Globus pallidus (tissue), 1 donor: ENCODE measurements around the gene EPHA1.

ENCODE experiments used
- DNase-seq: peaks from one replicate; pipeline ENCODE4 v3.0.0-alpha.2; 2015; ENCODE audit warnings: low spot score

EPHA1 gene

DNA sequence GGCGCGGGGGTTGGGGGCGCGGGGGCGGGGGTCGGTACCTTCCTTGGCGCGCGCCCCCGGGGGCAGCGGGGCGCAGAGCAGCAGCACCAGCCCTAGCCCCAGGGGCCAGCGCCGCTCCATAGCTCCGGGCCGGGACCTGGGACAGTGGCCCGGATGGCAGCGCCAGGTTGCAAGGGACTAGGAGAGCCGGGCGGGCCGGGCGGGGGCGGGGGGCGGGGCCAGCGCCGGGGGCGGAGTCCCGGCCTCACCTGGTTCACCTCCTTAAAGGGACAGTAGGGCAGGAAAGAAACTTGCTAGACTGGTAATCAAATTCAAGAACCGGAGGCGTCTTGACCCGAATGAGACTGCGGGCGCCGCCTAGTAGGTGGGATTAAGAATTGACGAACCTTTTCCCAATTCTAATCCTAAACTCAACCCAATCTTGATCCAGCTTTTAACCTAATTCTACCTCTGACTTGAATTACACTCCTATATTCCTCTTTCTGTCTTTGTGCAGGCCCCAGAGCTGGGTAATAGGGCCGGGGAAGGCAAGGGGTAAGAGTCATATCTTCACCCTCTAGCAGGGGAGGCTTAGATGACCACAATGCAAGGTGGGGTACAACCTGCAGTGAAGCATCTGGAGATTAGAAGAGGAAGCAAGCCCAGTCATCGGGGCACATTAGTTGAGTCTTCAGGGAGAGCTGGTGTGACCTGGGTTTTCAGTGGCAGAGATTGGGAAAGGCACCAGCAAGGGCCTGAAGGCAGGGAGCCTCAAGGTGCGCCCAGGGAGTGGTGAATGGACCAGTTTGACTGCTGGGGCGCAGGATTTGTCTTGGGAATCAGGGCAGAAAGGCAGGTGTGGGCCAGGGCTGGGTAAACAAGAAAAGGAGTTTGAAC is at the start of gene EPHA1:
EPHA1 (minus strand) TSS at position 171 of the 876 bp plus-strand sequence; CDS start at position 120, 51 bp downstream.
- no peak for DNase-seq

- DNase-seq, result no peak
These were observed 49.6 kb upstream of the EPHA1 start for GRCh38 chr7:143458263-143458662.

DNA sequence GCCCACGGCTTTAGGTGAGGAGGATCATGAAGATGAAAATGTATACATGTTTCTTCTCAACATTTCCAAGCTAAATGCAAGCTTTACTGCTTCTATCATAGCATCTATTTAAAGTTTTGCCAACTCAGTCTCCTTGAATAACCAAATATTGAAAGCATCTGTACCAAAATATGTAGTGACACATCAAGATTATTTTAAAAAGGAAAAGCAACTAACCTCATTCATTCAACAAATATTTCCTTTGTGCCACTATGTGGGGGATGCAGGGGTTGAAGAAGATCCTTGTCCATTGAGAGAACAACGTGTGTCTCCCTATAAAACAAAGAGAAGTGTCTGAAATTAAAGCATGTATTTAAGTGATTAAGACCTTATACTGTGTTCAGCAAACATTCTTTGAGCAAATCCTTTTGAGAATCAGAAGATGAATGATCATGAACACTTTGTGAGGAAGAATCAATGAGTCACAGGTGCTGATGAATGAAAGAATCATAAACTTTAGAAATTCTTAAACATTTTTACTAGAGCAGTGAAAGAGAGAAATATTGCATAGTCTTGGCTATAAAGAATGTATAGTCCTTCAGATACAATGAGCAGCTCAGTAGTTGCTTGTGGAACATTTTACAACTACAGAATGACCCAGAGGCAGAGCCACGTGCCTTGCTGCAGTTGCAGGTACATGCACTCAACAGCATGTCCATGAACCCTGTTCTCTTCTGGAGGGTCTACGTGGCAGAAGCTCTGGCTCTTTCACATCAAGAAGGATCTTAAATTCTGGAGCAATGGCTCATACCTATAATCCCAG is 48.5 kb upstream of the EPHA1 start:
- no peak for DNase-seq

DNA sequence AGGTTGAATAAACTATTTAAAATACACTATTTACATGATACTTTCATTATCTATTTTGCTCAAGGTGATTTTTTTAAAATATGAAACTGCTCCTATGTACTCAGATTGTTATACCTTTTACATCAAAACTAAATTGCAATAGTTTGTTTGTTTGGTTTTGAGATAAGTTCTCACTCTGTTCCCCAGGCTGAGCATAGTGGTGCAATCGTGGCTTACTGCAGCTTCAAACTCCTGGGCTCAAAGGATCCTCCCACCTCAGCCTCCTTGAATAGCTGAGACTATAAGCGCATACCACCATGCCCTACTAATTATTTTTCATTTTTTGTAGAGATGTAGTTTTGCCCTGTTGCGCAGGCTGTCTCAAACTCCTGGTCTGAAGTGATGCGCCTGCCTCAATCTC is 47.3 kb upstream of the EPHA1 start:
- DNase-seq, result no peak

DNA sequence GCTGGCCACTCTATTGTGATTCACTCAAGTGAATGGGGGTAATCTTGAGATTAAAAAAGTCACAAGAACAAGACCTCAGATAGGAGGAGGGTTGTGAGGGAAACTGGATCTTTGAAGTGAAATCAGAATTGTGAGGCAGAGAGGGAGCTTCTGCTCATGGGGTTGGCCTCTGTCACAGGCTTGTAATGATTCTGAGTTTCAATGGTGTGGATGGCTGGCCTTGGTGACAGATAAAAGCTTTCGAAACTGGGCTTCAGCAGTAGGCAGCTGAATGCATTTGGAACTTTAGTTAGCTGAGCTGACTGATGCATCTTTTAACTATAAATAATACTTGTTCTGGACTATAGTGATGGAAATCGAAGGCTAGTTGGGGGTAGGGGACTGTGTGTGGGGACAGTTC is 46.8 kb upstream of the EPHA1 start:
- no peak for DNase-seq

DNA sequence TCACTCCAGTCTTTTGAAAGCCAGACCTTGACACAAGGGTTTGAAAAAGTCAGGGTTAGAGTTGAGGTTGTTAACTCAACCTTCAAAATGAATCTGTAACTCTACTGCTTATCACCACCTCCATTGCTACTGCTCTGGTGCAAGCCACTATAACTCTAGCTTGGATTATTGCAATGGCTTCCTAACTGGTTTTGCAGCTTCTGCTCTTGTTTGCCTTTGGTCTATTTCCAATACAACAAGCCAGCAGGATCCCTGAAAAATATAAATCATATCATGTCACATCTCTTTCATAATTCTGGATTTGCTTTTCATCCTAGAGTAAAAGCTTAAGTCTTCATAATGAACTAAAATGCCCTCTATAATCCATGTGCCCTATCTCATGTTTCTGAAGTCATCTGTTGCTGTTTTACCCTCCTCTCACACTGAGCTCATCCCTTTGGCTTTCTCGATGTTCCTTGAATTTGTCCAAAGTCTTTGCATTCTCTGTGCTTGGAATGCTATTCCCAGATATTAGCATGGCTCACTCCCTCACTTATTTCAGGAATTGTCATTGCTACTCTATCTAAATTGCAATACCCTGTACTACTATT is 45.5 kb upstream of the EPHA1 start:
- DNase-seq, result no peak

GRCh38 chr7:143452495-143452894 is 43.8 kb upstream of the EPHA1 start:
- DNase-seq, result no peak

- no peak for DNase-seq
These were observed 43.1 kb upstream of the EPHA1 start for GRCh38 chr7:143451746-143452145.

GRCh38 chr7:143451122-143451521 is 42.5 kb upstream of the EPHA1 start:
- no peak for DNase-seq

- DNase-seq, result no peak
These were observed 41.1 kb upstream of the EPHA1 start for GRCh38 chr7:143449793-143450192.

DNA sequence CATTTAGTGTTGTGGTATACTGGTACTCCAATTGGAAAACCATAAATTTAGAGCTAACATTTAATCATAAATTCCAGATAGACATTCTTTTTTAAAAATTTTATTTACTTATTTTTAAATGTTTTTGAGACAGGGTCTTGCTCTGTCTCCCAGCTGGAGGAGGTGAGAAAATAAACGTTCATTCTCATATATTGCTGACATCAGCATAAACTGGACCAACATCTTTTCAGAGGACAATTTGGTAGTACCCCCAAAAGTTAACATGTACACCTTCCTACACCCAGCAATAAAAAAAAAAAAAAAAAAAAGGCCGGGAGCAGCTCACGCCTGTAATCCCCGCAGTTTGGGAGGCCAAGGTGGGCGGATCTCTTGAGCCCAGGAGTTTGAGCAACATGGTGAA is 39.8 kb upstream of the EPHA1 start:
- no peak for DNase-seq

DNA sequence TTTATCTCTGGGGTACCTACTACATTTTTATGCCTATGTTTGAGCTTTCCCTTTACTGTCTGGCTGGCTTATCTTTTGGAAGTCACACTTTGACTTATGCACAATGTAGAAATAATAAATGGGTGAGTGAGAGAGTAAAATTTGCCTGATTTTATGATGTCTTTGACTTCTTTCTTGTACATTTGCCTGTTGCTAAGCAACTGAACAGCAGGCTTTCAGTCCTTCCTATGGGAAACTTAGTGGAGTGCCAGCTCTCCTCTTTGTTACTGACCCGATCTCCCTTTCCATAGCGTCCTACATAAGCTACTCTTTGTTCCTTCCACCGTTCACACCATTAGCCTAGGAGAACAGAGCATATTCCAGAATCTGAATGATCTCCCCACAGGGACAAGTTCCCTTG is 38.8 kb upstream of the EPHA1 start:
- DNase-seq, result no peak

DNA sequence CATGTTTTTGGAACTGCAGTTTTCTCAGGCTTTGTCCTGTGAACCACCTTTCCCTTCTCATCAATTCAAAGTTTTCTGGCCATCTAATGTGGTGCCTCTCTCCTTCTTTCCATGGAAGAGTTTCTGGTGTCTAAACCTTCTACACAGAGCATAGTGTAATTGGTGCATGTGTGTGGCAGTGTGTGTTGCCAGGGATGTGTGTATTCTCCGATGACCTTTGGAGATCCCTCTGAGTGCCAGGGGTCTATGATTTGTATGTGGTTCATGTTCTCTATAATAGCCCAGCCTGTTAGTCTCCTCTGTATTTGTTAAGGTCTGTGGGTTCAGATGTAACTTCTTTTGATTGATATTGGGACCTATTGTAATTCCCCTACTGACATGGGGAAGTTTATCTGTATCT is 36.1 kb upstream of the EPHA1 start:
- DNase-seq, result no peak

DNA sequence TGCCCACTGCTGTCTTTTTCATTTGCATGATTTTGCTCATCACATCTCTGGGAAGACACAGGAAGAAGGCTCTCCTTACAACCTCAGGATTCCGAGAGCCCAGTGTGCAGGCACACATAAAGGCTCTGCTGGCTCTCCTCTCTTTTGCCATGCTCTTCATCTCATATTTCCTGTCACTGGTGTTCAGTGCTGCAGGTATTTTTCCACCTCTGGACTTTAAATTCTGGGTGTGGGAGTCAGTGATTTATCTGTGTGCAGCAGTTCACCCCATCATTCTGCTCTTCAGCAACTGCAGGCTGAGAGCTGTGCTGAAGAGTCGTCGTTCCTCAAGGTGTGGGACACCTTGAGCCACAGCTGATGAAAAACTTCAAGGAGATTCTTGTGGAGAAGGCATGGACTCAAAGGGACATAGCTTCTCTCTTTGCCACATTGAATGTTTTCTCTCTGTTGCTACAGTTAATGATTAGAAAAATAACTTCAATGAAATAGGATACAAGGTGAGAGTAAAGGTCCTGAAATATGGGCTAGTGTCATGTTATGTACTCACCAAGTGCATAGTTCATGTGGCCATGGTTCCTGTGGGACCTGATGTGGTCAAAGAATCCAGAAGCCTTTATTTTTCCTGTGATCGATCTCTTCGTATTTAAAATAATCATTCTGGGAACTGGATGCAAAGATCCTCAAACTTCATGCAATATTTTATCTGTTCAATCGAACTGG is 35.6 kb upstream of the EPHA1 start:
- DNase-seq, result no peak

DNA sequence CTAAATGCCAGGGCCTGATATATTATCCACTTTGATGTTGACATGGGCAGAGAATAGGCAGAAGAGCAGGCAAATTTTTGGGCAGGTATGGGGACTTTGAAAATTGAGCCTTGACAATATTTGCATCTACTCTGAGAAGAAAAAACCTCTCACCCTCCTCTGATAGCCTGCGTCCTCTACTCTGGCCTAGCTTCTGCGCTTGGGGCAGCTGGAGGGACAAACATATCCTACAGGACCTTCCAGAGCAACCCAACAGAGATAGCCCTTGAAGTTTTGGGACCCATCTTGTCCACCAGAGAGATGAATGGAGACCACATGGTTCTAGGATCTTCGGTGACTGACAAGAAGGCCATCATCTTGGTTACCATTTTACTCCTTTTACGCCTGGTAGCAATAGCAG is 34.5 kb upstream of the EPHA1 start, which contains the start of gene TAS2R60:
TAS2R60 (plus strand) TSS at position 301 of the 400 bp plus-strand sequence; CDS start at position 301, 0 bp downstream.
- no peak for DNase-seq

GRCh38 chr7:143439866-143440265 is 31.2 kb upstream of the EPHA1 start:
- no peak for DNase-seq

DNA sequence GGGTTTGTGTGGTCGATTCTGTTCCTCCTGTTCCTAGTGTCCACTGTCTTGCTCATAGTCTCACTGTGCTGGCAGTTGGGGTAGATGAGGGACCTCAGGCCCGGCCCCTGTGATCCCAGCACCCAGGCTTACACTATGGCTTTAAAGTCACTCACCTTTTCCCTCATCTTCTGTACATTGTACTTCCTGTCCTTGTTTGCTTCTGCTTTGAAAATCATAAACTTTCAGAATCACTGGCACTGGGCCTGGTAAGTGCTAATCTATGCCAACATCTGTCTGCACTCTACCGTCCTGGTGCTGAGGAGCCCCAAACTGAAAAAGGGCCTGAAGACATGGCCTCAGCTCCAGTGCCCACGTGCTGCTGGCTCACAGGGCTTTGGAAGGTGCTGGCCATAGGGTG is 28.9 kb upstream of the EPHA1 start:
- no peak for DNase-seq

DNA sequence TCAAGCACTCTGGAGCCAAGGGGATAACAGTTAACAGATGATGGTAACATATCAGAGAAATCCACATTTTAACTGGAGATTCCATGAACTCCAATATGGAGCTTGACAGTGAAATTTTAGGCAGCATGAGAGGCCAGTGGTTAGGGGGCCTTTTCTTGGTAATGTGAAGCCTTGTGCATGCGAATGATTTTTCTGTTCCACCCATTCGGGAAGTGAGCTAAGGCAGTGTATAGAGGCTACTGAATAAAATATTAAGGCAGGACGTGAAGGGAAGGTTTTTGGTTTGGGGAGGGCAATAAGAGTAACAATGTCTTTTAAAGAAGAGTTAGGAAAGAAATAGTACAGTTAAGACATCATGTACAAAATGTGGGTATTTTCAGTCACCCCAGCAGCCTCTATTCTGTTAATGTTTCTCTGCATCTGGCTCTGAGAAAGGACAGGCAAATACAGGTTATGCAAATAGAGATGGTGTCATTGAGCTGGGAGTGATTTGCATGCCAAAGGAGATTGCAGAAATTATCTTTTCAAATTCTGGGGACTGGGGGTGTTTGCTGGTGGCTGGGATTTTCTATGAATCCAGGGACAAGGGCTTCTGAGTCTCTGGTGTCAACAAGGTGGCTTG is 27.8 kb upstream of the EPHA1 start:
- DNase-seq, result no peak

GRCh38 chr7:143435266-143435665 is 26.6 kb upstream of the EPHA1 start:
- no peak for DNase-seq

DNA sequence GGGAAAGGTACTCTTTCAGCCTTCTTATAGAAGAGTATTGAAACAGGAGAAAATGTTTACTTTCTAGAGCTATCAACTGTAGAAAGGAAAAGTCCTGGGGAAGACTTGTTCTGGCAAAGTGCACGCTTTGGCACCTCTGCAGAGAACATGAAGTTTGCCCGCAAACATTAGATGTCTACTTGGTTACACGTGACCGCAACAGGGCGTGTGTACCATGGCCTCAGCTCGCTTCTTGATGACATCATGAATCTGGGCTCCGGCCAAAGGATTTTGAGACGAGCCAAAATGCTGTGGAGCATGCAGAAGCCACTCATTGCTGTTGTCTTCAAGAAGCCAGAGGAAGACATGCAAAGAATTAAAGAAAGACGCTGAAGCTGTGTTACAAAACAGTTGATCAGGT is 26.0 kb upstream of the EPHA1 start:
- DNase-seq, result no peak

- DNase-seq, result no peak
These were observed 25.1 kb upstream of the EPHA1 start for GRCh38 chr7:143433759-143434158.

DNA sequence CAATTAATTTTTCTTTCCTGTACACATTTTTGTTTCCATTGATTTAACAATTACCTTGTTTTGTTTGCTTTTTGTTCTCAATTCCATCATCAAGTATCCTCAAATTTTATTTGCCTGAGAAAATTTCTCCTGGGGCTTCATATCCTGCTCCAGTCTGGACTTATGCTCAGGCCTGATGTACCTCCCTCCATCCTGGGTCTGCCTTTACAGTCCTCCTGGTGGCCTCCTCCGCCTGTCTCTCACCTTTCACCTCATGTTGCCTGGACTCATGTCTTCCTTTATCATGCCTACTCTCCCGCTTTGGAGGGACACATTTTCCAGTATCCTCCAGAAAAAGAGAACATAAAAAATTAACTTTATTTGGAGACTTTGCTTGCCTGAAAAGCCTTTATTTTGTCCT is 22.5 kb upstream of the EPHA1 start:
- DNase-seq, result no peak
